COLO829 (cell line): Measurements from ENCODE around the gene APBB1IP.
"Not testable (repeated sequence)": the region's sequence is repeated elsewhere in the genome, so short reads cannot be mapped to it uniquely, and the experiment has no call there.

Source experiments
- DNase-seq: peaks from one replicate; pipeline ENCODE4 v3.0.0; 2012; ENCODE audit warnings: low spot score

Gene APBB1IP

DNA sequence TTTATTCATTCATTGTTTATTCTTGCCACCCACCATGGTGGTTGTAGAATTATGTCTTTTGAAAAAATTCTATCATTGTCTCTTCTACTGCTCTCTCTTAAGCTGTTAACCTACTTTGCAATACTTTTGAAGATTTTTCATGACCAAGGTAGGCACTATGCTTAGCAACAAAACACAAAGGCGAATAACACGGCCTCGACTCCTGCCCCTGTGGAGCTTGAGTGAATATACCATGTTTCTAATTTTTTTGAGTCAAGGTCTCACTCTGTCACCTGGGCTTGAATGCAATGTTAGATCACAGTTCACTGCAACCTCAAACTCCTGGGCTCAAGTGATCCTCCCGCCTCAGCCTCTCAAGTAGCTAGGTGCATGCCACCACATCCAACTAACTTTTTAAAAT lies 39.4 kb downstream of the APBB1IP start:
- no peak for DNase-seq

DNA sequence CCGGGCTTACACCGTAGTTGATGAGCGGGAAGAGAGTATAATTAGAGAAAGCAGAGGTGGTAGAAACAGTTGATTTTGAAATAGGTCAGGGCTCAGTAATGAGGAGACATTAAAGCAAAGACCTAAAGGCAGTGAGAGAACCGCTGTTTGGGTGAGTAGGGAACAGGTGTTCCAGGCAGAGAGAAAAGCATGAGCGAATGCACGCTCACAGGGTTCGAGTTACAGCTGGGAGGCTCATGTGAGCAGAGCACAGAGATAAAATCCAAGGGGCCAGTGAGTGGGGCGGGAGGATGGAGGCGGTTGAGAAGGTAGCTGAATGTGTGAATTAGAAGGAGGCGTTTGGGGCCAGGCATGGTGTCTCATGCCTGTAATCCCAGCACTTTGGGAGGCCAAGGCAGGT lies 39.9 kb downstream of the APBB1IP start:
- DNase-seq = no peak

DNA sequence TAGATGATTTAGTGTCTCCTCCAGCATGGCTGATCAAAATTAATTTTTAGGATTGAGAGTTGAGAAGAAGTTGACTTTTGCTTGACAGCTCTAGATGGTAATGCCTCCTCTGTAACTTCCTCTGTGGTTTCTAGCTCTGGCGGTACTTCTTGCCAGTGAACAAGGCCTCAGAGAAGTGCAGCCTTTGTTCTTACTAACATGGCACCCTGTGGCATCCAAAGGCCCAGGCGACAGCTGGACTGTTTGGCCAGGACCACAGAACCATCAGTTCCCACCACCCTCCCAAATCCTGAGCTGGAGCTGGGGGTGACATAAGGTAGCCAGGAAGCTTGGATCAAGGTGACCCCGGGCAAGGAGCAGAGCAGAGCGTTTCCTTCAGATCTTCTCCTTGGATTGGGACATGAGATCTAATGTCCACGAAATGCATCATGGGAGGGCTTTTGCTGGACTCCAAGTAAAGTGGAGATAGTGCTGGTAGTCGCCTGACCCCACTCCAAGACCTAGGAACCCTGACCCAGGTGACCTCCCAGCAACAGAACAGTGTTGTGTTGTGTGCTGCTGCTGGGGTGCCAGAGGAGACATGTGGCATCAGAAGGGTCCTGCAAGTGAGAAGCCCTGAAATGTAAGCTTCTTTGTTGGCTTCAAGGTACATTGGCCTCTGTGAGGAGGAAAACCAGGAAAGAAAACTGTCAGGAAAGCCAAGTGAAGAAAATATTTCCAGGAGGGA lies 41.8 kb downstream of the APBB1IP start:
- DNase-seq = no peak

GRCh38 chr10:26481315-26481692 lies 43.2 kb downstream of the APBB1IP start:
- DNase-seq = no peak

- no peak for DNase-seq
Measured at GRCh38 chr10:26481914-26482550, 43.9 kb downstream of the APBB1IP start.

GRCh38 chr10:26483554-26483953 lies 45.4 kb downstream of the APBB1IP start:
- no peak for DNase-seq

DNA sequence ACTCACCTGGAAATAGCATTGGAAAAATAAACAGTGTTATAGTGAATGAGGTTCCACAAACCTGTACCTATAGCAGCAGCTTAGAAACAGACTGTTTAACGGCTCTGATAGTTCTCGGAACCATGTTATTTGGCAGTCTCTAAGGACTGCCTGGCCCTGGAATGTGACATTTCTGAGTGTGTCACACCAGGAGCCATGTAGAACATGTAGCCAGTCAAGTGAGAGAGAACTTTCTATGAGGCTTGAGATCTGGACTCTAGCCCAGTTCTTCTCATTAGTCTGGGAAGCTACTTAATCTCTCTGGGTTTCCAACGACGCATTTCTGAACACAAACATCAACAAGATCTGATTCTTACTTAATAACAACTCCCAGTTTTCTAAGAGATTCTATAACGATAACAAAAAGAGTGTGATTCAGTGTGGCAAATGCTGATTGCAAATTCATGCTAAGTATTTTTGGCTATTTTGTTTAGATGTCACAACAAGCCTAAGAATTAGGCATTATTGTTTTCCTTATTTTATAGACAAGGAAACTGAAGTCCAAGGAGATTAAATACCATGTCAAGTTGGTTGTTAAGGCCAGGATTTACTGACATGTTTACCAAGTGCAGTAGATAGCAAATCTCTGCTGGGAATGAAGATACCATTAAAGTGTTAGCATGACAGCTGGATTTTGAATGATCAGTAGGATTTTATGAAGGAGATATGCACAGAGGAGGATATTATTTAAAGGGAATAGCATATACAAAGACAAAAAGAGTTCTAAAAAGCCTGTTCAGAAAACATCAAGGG lies 47.2 kb downstream of the APBB1IP start:
- DNase-seq = no peak

- DNase-seq = peak; percentile 3
Measured at GRCh38 chr10:26486304-26486703, 48.2 kb downstream of the APBB1IP start.

- DNase-seq = peak; percentile 5
Measured at GRCh38 chr10:26486990-26487850, 49.1 kb downstream of the APBB1IP start.

DNA sequence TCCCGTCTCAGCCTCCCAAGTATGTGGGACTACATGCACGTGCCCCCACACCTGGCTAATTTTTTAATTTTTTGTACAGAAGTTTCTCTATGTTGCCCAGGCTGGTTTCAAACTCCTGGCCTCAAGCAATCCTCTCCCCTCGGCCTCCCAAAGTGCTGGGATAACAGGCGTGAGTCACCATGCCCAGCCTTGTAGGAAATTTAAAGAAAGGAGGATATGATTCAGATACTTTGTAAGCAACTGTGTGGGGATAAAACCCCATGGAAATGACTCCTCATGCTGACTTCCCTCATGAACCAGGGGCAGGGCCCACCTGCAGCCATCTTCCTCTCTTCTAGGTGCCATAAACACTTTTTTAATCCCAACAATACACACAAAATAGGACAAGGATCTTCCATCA lies 50.2 kb downstream of the APBB1IP start:
- no peak for DNase-seq

DNA sequence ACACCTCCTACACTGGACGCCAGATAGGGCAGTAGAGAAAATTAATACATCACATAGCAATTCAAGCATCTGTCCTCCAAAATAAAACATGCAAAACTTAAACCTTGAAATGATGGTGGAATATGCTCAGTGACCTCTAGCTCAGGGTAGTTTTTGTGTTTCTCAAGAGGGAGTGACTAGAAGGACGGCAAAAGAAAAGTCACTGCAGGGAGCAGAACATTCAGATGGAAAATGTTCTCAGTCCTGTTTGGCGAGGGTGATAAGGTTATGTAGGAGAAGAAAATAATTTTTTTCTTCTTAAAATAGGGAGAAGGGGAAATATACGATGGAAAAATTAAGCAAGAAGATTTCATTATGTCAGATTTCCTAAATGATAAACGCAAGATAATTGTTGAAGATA lies 50.9 kb downstream of the APBB1IP start:
- DNase-seq = no peak

GRCh38 chr10:26490367-26490766 lies 52.2 kb downstream of the APBB1IP start:
- not testable (repeated sequence) for DNase-seq

- DNase-seq = no peak
Measured at GRCh38 chr10:26491276-26491675, 53.1 kb downstream of the APBB1IP start.

- no peak for DNase-seq
Measured at GRCh38 chr10:26491934-26492333, 53.8 kb downstream of the APBB1IP start.

- DNase-seq = not testable (repeated sequence)
Measured at GRCh38 chr10:26492725-26493124, 54.6 kb downstream of the APBB1IP start.

DNA sequence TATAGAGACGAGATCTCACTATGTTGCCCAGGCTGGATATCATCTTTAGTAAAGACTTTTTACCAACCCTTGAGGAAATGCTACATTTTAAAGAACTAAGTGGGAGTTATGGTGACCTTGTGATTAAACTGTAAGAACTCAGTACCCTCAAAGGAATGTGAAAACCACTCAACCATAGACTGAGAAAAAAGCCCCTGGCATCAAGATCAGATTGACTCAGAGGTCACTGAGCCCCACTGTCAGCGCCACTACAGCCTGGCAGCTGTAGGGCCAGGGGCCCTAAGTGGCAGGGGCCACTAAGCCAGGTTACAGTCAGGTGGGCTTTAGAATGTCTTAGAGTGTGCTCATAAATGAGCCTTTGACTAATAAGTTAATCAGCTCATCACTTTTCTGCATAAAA lies 55.9 kb downstream of the APBB1IP start:
- no peak for DNase-seq

GRCh38 chr10:26499426-26499825 lies 61.3 kb downstream of the APBB1IP start:
- DNase-seq = no peak

DNA sequence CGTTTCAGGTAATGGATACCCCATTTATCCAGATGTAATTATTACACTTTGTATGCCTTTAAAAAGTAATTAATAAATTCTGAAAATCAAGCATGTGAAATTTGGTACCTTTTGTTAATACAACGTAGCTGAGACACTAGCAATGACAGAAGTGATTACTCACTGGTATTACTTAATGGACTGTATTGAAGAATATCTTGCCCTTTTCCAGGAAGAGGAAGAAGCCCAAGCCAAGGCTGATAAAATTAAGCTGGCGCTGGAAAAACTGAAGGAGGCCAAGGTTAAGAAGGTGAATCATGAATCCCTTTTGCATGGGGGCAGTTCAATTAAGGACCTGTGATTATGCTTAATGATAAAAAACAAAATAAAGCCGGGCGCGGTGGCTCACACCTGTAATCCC lies 64.8 kb downstream of the APBB1IP start:
- no peak for DNase-seq

- no peak for DNase-seq
Measured at GRCh38 chr10:26503911-26504310, 65.8 kb downstream of the APBB1IP start.

- DNase-seq = not testable (repeated sequence)
Measured at GRCh38 chr10:26504429-26504828, 66.3 kb downstream of the APBB1IP start.

GRCh38 chr10:26505491-26505890 lies 67.3 kb downstream of the APBB1IP start:
- DNase-seq = no peak

DNA sequence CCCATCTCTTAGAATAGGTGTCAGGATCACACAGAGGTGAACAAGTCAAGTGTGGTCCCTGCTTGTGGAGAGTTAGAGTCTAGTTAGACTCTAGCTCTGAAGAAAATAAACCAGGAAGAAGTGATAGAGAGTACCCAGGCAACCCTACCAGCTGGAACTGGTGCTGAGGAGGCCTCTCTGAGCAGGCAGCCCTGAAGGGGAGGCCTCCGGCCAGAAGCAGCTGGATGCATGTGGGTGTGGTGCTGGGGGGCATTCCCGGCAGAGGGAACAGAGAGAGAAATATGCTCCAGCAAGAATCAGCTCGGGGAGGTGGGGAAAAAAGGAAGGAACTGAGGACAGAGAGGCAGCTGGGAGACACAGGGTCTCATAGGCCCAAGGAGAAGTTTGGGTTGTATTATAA lies 68.6 kb downstream of the APBB1IP start:
- DNase-seq = no peak
